Measurements from ENCODE around the gene CXCL8.
"Not testable (repeated sequence)": the region's sequence is repeated elsewhere in the genome, so short reads cannot be mapped to it uniquely, and the experiment has no call there.

GRCh38 chr4:73774406-73774805 lies 34.0 kb downstream of the CXCL8 start:
- not testable (repeated sequence) for TF ChIP-seq POLR2A, CTCF, EP300 (IDR thresholded peaks at IDR 0.05)
